DOHH2 (cell line): ENCODE data around the gene FAM229B.

Source experiments
- H3F3A ChIP-seq: fragments of 200-600 bp; sonication (generic), shearing (Covaris generic); 2 replicates; pipeline ENCODE4 v1.6.0; 2016; ENCODE audit warnings: antibody characterized with exemption, mild to moderate bottlenecking; ENCODE audit not compliant: control insufficient read depth, insufficient read depth
- H3K27ac ChIP-seq: fragments of 200-600 bp; sonication (generic); 2 replicates; pipeline ENCODE4 v1.5.1; 2014; ENCODE audit warnings: low read depth, mild to moderate bottlenecking, low read length, moderate library complexity
- H3K27me3 ChIP-seq: fragments of 200-600 bp; sonication (generic); 2 replicates; pipeline ENCODE4 v1.6.1; 2014; ENCODE audit warnings: mild to moderate bottlenecking, low read length, mixed read lengths; ENCODE audit not compliant: control insufficient read depth
- H3K36me3 ChIP-seq: fragments of 200-600 bp; sonication (generic); 2 replicates; pipeline ENCODE4 v1.6.1; 2014; ENCODE audit warnings: mild to moderate bottlenecking, low read length, moderate library complexity, mixed read lengths; ENCODE audit not compliant: control insufficient read depth
- H3K4me1 ChIP-seq: fragments of 200-600 bp; sonication (generic); 2 replicates; pipeline ENCODE4 v1.6.1; 2014; ENCODE audit warnings: mild to moderate bottlenecking, low read length, mixed read lengths; ENCODE audit not compliant: control insufficient read depth
- H3K4me2 ChIP-seq: fragments of 200-600 bp; sonication (generic); 2 replicates; pipeline ENCODE4 v1.6.0; 2014; ENCODE audit warnings: mild to moderate bottlenecking, low read length, moderate library complexity
- H3K4me3 ChIP-seq: fragments of 200-600 bp; sonication (generic); 2 replicates; pipeline ENCODE4 v1.5.1; 2014; ENCODE audit warnings: mild to moderate bottlenecking, low read length, mixed read lengths
- H3K79me2 ChIP-seq: fragments of 200-600 bp; sonication (generic); 2 replicates; pipeline ENCODE4 v1.6.1; 2014; ENCODE audit warnings: mild to moderate bottlenecking, low read length, mixed read lengths; ENCODE audit not compliant: control insufficient read depth
- H3K9me2 ChIP-seq: fragments of 200-600 bp; sonication (generic); replicated peaks from 2 replicates; pipeline ENCODE4 v1.6.1; 2014; ENCODE audit warnings: mild to moderate bottlenecking, low read length, mixed read lengths; ENCODE audit not compliant: control insufficient read depth
- H3K9me3 ChIP-seq: fragments of 200-600 bp; sonication (generic); 2 replicates; pipeline ENCODE4 v1.6.1; 2014; ENCODE audit warnings: antibody characterized with exemption, low read length, mixed read lengths; ENCODE audit not compliant: control insufficient read depth, insufficient read depth
- H4K20me1 ChIP-seq: fragments of 200-600 bp; sonication (generic); 2 replicates; pipeline ENCODE4 v1.6.0; 2014; ENCODE audit warnings: low read depth, mild to moderate bottlenecking, antibody characterized with exemption, low read length, moderate library complexity; ENCODE audit not compliant: control insufficient read depth, insufficient read depth
- EZH2phosphoT487 ChIP-seq: fragments of 200-600 bp; sonication (generic); IDR thresholded peaks from 2 replicates; pipeline ENCODE4 v1.6.1; 2017; ENCODE audit warnings: borderline replicate concordance, mild to moderate bottlenecking, antibody characterized with exemption, low read length, moderate library complexity, mixed read lengths
- TF ChIP-seq, protein P1 (sequence below): fragments of 200-600 bp; sonication (generic); IDR thresholded peaks from one replicate; pipeline ENCODE4 v1.5.1; 2014; ENCODE audit warnings: antibody characterized with exemption, mild to moderate bottlenecking, low read depth, low read length; ENCODE audit not compliant: poor library complexity, severe bottlenecking

FAM229B gene

DNA sequence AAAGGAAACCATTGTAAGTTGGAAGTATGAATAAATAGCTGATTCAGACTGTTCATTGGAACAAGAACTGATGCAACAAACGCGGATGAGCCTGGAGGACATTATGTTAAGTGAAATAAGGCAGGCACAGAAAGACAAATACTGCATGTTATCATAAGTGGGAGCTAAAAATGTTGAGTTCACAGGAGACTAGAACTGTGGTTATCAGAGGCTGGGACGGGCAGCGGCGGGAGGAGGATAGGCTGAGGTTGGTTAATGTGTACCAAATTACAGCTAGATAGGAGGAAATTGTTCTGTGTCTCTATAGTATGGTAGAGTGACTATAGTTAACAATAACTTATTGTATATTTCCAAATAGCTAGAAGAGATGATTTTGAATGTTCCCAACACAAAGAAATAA, 40.8 kb downstream of the FAM229B start:
- Histone ChIP-seq H3K79me2 (no peaks in the 10 kb centered on the region), H3K4me2 (no peak overlapping the region), H3K9me2 (no peaks in the 10 kb centered on the region), H3K27me3 (0 out of 2 replicates have a peak, but pooled peaks cover 3% of the 10 kb centered on the region), H3K4me1 (no peaks in the 10 kb centered on the region), H3K27ac (no peak overlapping the region), H3K9me3 (no peaks in the 10 kb centered on the region), H3K36me3 (no peaks in the 10 kb centered on the region), H4K20me1 (no peaks in the 10 kb centered on the region), H3K4me3 (no peak overlapping the region), H3F3A (no peaks in the 10 kb centered on the region)
- no peak for TF ChIP-seq EZH2phosphoT487
- TF ChIP-seq, protein P1, sequence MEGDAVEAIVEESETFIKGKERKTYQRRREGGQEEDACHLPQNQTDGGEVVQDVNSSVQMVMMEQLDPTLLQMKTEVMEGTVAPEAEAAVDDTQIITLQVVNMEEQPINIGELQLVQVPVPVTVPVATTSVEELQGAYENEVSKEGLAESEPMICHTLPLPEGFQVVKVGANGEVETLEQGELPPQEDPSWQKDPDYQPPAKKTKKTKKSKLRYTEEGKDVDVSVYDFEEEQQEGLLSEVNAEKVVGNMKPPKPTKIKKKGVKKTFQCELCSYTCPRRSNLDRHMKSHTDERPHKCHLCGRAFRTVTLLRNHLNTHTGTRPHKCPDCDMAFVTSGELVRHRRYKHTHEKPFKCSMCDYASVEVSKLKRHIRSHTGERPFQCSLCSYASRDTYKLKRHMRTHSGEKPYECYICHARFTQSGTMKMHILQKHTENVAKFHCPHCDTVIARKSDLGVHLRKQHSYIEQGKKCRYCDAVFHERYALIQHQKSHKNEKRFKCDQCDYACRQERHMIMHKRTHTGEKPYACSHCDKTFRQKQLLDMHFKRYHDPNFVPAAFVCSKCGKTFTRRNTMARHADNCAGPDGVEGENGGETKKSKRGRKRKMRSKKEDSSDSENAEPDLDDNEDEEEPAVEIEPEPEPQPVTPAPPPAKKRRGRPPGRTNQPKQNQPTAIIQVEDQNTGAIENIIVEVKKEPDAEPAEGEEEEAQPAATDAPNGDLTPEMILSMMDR, result no peak

DNA sequence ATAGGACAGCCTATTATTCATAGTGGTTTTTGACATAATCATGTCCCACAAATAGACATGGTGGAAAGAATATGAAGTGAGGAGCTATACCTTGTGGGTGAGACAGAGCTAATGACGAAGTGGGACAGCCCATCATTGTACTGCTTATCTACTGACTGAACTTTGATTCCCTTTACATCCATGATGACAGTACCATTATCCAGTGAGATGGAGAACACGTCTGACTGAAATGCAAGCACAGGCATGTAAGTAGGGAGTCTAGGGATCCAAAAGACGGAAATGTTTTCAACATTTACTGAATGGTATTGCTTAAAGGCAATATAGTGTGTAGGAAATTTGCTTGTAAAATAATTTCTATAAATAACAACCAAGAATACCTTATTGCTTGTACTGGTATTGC, 43.5 kb downstream of the FAM229B start:
- H3K9me2 ChIP-seq, result no peaks in the 10 kb centered on the region
- no peaks in the 10 kb centered on the region for H4K20me1 ChIP-seq
- no peaks in the 10 kb centered on the region for H3F3A ChIP-seq
- no peaks in the 10 kb centered on the region for H3K9me3 ChIP-seq
- no peaks in the 10 kb centered on the region for H3K4me1 ChIP-seq
- TF ChIP-seq EZH2phosphoT487, result no peak
- TF ChIP-seq, protein P1, result no peak
- H3K4me2 ChIP-seq, result no peak overlapping the region
- no peaks in the 10 kb centered on the region for H3K79me2 ChIP-seq
- peaks cover 7% of the 10 kb centered on the region for H3K27me3 ChIP-seq
- H3K36me3 ChIP-seq, result no peaks in the 10 kb centered on the region
- H3K27ac ChIP-seq, result no peak overlapping the region
- no peak overlapping the region for H3K4me3 ChIP-seq

DNA sequence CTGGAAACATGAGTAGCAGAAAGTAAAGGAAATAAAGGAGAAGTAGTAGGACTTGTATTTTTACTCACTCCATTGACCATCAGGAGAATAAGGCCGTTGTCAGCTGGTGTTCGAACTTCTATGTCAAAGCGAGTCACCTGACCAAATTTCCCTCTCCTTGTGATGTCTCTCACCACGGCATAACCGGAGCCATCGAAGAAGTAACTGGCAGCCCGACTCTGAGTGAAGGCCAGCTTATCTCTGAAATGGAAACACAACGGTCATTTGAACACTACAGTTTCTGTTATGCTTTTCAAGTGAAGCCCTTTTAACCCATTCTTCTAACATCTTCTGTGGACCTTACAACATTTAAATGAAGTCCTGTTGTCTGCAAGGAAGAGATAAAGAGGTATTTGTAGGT, 51.7 kb downstream of the FAM229B start:
- Histone ChIP-seq H3K4me2 (no peak overlapping the region), H3K36me3 (no peaks in the 10 kb centered on the region), H3K4me3 (no peak overlapping the region), H3K27me3 (peaks cover 8% of the 10 kb centered on the region), H3K9me2 (no peaks in the 10 kb centered on the region), H4K20me1 (no peaks in the 10 kb centered on the region), H3F3A (no peaks in the 10 kb centered on the region), H3K79me2 (no peaks in the 10 kb centered on the region), H3K4me1 (no peaks in the 10 kb centered on the region), H3K27ac (no peak overlapping the region), H3K9me3 (no peaks in the 10 kb centered on the region)
- TF ChIP-seq EZH2phosphoT487, result no peak
- TF ChIP-seq, protein P1, result no peak

DNA sequence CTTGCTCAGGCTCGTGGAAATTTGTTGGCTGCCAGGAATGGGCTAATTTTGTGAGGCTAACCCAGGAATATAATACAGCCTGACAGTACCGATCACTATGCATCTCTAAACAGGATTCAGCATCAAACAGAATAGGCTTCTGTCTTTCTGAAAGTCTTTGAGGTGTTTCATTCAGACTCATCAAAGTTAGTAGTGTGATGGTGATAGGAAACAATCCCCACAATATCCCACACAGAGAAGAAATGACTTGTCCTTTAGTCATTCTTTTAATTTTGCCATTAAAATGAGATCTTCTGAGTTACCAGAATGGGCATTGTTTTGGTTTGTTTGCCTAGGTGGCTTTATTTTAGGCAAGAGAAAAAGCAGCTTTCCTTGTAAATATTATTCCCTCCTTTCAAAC, 54.3 kb downstream of the FAM229B start:
- Histone ChIP-seq H3K4me1 (no peaks in the 10 kb centered on the region), H4K20me1 (no peaks in the 10 kb centered on the region), H3K4me3 (no peak overlapping the region), H3K4me2 (no peak overlapping the region), H3K9me3 (no peaks in the 10 kb centered on the region), H3K27ac (no peak overlapping the region), H3K79me2 (no peaks in the 10 kb centered on the region), H3K36me3 (no peaks in the 10 kb centered on the region), H3K27me3 (peaks cover 5% of the 10 kb centered on the region; the same call in 1 of the 2 replicates), H3F3A (no peaks in the 10 kb centered on the region), H3K9me2 (no peaks in the 10 kb centered on the region)
- no peak for TF ChIP-seq EZH2phosphoT487
- TF ChIP-seq, protein P1, result no peak
